DMS114 treated with DMSO at 0.1 percent for 48 hours (cell line): ENCODE results near the gene PLA2G4C.
"Not testable (repeated sequence)": the region's sequence is repeated elsewhere in the genome, so short reads cannot be mapped to it uniquely, and the experiment has no call there.

ENCODE experiments used
- DNase-seq: peaks from one replicate; lab custom pipeline; 2025; ENCODE audit not compliant: unreplicated experiment; lab: John Stamatoyannopoulos, UW

Gene PLA2G4C

GRCh38 chr19:48113190-48113917 is 2.7 kb upstream of the PLA2G4C start:
- no peak for DNase-seq

GRCh38 chr19:48111280-48111679 is 663 bp upstream of the PLA2G4C start:
- no peak for DNase-seq

- DNase-seq = no peak
These were observed 1.4 kb downstream of the PLA2G4C start for GRCh38 chr19:48108997-48109782.

- no peak for DNase-seq
These were observed 6.7 kb downstream of the PLA2G4C start for GRCh38 chr19:48103922-48104321.

- no peak for DNase-seq
These were observed 7.5 kb downstream of the PLA2G4C start for GRCh38 chr19:48102870-48103751.

GRCh38 chr19:48095612-48096175 is 14.9 kb downstream of the PLA2G4C start:
- DNase-seq = no peak

GRCh38 chr19:48094855-48095203 is 15.8 kb downstream of the PLA2G4C start:
- DNase-seq = no peak

GRCh38 chr19:48094129-48094854 is 16.3 kb downstream of the PLA2G4C start:
- DNase-seq = no peak

- DNase-seq = not testable (repeated sequence)
These were observed 19.4 kb downstream of the PLA2G4C start for GRCh38 chr19:48091111-48091718.

- no peak for DNase-seq
These were observed 20.3 kb downstream of the PLA2G4C start for GRCh38 chr19:48090281-48090802.

- DNase-seq = not testable (repeated sequence)
These were observed 21.6 kb downstream of the PLA2G4C start for GRCh38 chr19:48088991-48089390.

GRCh38 chr19:48085904-48086864 is 24.4 kb downstream of the PLA2G4C start:
- DNase-seq = no peak

GRCh38 chr19:48085076-48085475 is 25.5 kb downstream of the PLA2G4C start:
- no peak for DNase-seq

- DNase-seq = no peak
These were observed 29.5 kb downstream of the PLA2G4C start for GRCh38 chr19:48081106-48081505.

- DNase-seq = not testable (repeated sequence)
These were observed 40.3 kb downstream of the PLA2G4C start for GRCh38 chr19:48070177-48070769.

- DNase-seq = no peak
These were observed 41.2 kb downstream of the PLA2G4C start for GRCh38 chr19:48069435-48069834.

GRCh38 chr19:48064509-48064908 is 46.1 kb downstream of the PLA2G4C start:
- no peak for DNase-seq
